Neural progenitor cell (in vitro differentiated cells): ENCODE results near the gene COPS3. TPM values are rescaled to one million over a fixed set of nuclear protein-coding genes. Genes with fewer than 3 reads are reported as not detected.
A peak's percentile ranks its signal among the peaks of the same experiment; 100 is the strongest.
"Not testable (repeated sequence)": the region's sequence is repeated elsewhere in the genome, so short reads cannot be mapped to it uniquely, and the experiment has no call there.

Experiments
- DNase-seq: peaks from one replicate; pipeline ENCODE4 v3.0.0-alpha.2; 2016; ENCODE audit warnings: low spot score
- H2AFZ ChIP-seq: fragments of 200-600 bp; sonication (generic); replicated peaks from 2 replicates; pipeline ENCODE4 v1.6.1; 2016; ENCODE audit warnings: antibody characterized with exemption
- H3F3A ChIP-seq: fragments of 200-600 bp; sonication (generic); 2 replicates; pipeline ENCODE4 v1.6.1; 2016; ENCODE audit warnings: antibody characterized with exemption, low read depth
- H3K27ac ChIP-seq: fragments of 200-600 bp; sonication (generic); 2 replicates; pipeline ENCODE4 v1.5.1; 2016; ENCODE audit warnings: mild to moderate bottlenecking
- H3K27me3 ChIP-seq: fragments of 200-600 bp; sonication (generic); 2 replicates; pipeline ENCODE4 v1.6.1; 2016; ENCODE audit warnings: mild to moderate bottlenecking, moderate library complexity
- H3K36me3 ChIP-seq: fragments of 200-600 bp; sonication (generic); 2 replicates; pipeline ENCODE4 v1.5.1; 2016
- H3K4me1 ChIP-seq: fragments of 200-600 bp; sonication (generic); 2 replicates; pipeline ENCODE4 v1.6.1; 2016; ENCODE audit warnings: mixed run types
- H3K4me2 ChIP-seq: fragments of 200-600 bp; sonication (generic); 2 replicates; pipeline ENCODE4 v1.6.1; 2016
- H3K4me3 ChIP-seq: fragments of 200-600 bp; sonication (generic); 2 replicates; pipeline ENCODE4 v1.5.1; 2016
- H3K79me2 ChIP-seq: fragments of 200-600 bp; sonication (generic); 2 replicates; pipeline ENCODE4 v1.6.1; 2016; ENCODE audit warnings: low read depth
- H3K9ac ChIP-seq: fragments of 200-600 bp; sonication (generic); 2 replicates; pipeline ENCODE4 v1.6.1; 2016
- H3K9me3 ChIP-seq: fragments of 200-600 bp; sonication (generic); 2 replicates; pipeline ENCODE4 v1.5.1; 2016; ENCODE audit warnings: low read depth
- H4K20me1 ChIP-seq: fragments of 200-600 bp; sonication (generic); 2 replicates; pipeline ENCODE4 v1.6.1; 2016; ENCODE audit warnings: low read depth
- H3K27ac Mint-ChIP-seq: 3 replicates; pipeline ENCODE4 v1.8.0; 2021; ENCODE audit warnings: mixed read lengths
- H3K27me3 Mint-ChIP-seq: 2 replicates; pipeline ENCODE4 v1.8.0; 2022; ENCODE audit warnings: low read depth, mild to moderate bottlenecking, inconsistent platforms, moderate library complexity, mixed read lengths; ENCODE audit not compliant: insufficient read depth
- H3K36me3 Mint-ChIP-seq: 3 replicates; pipeline ENCODE4 v1.8.0; 2021; ENCODE audit warnings: mixed read lengths
- H3K4me1 Mint-ChIP-seq: 3 replicates; pipeline ENCODE4 v1.8.0; 2021; ENCODE audit warnings: mixed read lengths
- H3K4me3 Mint-ChIP-seq: 3 replicates; pipeline ENCODE4 v1.8.0; 2021; ENCODE audit warnings: mild to moderate bottlenecking, moderate library complexity, mixed read lengths
- H3K9me3 Mint-ChIP-seq: 3 replicates; pipeline ENCODE4 v1.8.0; 2020; ENCODE audit warnings: mixed read lengths
- EZH2 ChIP-seq: fragments of 200-600 bp; sonication (generic); IDR thresholded peaks from 2 replicates; pipeline ENCODE4 v1.6.1; 2017; ENCODE audit warnings: antibody characterized with exemption, mild to moderate bottlenecking, moderate library complexity
- EZH2phosphoT487 ChIP-seq: fragments of 200-600 bp; sonication (generic); IDR thresholded peaks from 2 replicates; pipeline ENCODE4 v1.6.1; 2017; ENCODE audit warnings: antibody characterized with exemption
- total RNA-seq: library from RNA; depleted of rRNA; stranded (reverse); fragments of >200 nt; gene quantifications from 2 replicates; pipeline ENCODE4 v1.2.3, GENCODE V29; 2015; ENCODE audit warnings: low replicate concordance
- TF ChIP-seq, protein P1 (sequence below): fragments of 200-600 bp; sonication (generic); IDR thresholded peaks from 2 replicates; pipeline ENCODE4 v1.5.1; 2017; ENCODE audit warnings: antibody characterized with exemption, mild to moderate bottlenecking

The COPS3 gene
- total RNA-seq, 1 donor from 2014 or later = 113 TPM

DNA sequence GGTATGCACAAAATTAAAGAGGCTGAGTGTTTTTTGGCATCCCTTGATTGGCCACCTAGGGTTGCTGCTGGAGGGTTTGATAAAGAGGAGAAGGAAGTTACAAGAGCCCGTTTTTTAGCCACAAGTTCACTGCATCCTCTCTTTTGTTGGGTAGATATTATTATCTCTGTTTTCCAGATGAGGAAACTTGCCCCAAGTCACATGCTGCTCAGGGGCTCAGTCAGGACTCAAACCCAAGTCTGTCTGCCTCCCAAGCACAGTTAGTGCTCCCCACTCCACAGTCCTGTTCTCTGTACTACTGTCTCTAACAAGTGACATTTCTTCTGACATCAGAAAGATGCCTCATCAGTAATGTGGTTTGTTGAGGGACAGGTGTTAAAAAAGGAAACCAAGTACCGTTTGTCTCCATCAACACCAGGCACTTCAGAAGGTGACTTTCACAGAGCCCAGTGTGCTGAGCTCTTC is 23.5 kb upstream of the COPS3 start:
- Mint-ChIP-seq H3K27me3 (peaks cover 18% of the 10 kb centered on the region), H3K9me3 (no peaks in the 10 kb centered on the region), H3K27ac (no peak overlapping the region), H3K36me3 (peaks cover 10% of the 10 kb centered on the region), H3K4me1 (peaks cover 24% of the 10 kb centered on the region), H3K4me3 (peak overlapping the region; percentile 86)
- Histone ChIP-seq H3K36me3 (no peaks in the 10 kb centered on the region), H3K4me3 (no peak overlapping the region), H3K79me2 (no peaks in the 10 kb centered on the region), H3K27ac (no peak overlapping the region), H3K9me3 (no peaks in the 10 kb centered on the region), H3K9ac (no peak overlapping the region), H3K4me2 (no peak overlapping the region), H3F3A (peaks cover 39% of the 10 kb centered on the region), H3K27me3 (peaks cover 20% of the 10 kb centered on the region), H2AFZ (no peak overlapping the region), H4K20me1 (no peaks in the 10 kb centered on the region), H3K4me1 (no peaks in the 10 kb centered on the region)
- no peak for TF ChIP-seq EZH2
- TF ChIP-seq, protein P1, sequence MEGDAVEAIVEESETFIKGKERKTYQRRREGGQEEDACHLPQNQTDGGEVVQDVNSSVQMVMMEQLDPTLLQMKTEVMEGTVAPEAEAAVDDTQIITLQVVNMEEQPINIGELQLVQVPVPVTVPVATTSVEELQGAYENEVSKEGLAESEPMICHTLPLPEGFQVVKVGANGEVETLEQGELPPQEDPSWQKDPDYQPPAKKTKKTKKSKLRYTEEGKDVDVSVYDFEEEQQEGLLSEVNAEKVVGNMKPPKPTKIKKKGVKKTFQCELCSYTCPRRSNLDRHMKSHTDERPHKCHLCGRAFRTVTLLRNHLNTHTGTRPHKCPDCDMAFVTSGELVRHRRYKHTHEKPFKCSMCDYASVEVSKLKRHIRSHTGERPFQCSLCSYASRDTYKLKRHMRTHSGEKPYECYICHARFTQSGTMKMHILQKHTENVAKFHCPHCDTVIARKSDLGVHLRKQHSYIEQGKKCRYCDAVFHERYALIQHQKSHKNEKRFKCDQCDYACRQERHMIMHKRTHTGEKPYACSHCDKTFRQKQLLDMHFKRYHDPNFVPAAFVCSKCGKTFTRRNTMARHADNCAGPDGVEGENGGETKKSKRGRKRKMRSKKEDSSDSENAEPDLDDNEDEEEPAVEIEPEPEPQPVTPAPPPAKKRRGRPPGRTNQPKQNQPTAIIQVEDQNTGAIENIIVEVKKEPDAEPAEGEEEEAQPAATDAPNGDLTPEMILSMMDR = no peak
- TF ChIP-seq EZH2phosphoT487 = no peak
- no peak for DNase-seq

DNA sequence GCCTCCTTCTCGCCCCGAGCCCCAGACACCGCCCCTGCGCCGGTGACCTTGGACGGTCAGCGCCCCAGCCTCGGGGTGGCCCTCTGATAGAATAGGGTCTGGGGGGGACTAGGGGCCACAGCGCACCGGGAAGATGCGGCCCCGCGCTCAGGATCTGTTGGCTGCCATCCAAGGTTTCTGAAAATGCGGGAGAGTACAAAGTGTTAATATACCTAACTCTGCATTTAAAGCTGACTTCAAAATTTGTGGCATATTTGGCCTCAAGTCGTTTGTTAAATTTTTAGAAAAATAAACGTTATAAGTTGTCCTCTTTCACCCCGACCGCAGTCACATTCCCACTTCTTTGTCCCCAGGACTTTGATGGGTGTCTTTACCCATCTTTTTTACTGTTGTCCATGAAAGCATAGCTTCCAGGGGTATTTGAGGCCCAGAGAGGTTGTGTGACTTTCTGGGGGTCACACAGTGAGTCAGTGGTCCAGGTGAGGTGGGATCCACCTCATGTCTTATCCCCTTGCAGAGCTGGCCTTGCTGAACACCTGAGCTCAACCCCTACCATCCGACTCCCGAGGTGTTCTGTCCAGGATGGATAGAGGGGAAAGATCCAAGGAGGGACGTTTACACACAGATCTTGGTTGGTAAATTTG is 22.9 kb upstream of the COPS3 start:
- H3K27me3 Mint-ChIP-seq = peaks cover 18% of the 10 kb centered on the region
- Histone ChIP-seq H3K79me2 (no peaks in the 10 kb centered on the region), H4K20me1 (no peaks in the 10 kb centered on the region), H3K4me3 (peak overlapping the region; percentile 55), H3K27me3 (peaks cover 20% of the 10 kb centered on the region), H3K36me3 (no peaks in the 10 kb centered on the region), H3K9ac (no peak overlapping the region), H3F3A (peaks cover 39% of the 10 kb centered on the region), H3K27ac (no peak overlapping the region), H2AFZ (peak overlapping the region; percentile 74), H3K9me3 (no peaks in the 10 kb centered on the region), H3K4me2 (peak overlapping the region; percentile 90), H3K4me1 (no peaks in the 10 kb centered on the region)
- no peak overlapping the region for H3K27ac Mint-ChIP-seq
- TF ChIP-seq EZH2 (peak; percentile 65), EZH2phosphoT487 (peak; percentile 42)
- TF ChIP-seq, protein P1 = no peak
- peak overlapping the region; percentile 86 for H3K4me3 Mint-ChIP-seq
- H3K4me1 Mint-ChIP-seq = peaks cover 24% of the 10 kb centered on the region
- no peaks in the 10 kb centered on the region for H3K9me3 Mint-ChIP-seq
- no peak for DNase-seq
- H3K36me3 Mint-ChIP-seq = peaks cover 7% of the 10 kb centered on the region

DNA sequence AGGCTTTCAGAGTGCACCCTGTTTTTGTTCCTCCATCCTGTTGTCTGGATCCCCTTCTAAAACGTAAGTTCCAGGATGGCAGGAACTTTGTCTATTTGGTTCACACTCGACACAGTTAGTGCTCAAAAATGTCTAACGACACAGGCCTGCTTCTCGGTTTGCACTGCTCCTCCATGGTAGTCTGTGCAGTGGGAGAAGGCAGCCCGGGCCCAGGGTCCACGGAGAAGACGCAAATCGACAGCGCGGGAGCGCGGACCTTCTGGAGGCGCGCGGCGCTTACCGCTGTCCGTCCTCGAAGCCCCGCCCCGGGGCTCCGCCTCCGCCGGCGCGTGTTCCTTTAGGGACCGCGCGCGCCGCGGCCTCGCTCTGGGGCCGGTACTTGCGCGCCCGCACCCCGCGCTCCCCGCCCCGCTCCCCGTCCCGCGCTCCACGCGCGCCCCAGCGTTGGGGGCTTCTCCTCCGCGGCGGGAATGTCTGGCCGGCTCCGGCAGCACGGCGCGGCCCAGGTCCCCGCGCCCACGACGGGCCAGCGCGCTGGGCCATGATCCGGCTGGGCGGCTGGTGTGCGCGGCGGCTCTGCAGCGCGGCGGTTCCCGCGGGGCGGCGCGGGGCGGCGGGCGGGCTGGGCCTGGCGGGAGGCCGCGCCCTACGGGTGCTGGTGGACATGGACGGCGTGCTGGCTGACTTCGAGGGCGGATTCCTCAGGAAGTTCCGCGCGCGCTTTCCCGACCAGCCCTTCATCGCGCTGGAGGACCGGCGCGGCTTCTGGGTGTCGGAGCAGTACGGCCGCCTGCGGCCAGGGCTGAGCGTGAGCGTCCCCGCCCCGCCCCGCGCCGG is 22.2 kb upstream of the COPS3 start, which contains the start of gene NT5M:
TSS of gene NT5M (plus strand) at position 364 of the 837 bp plus-strand sequence. CDS start at position 542, 178 bp downstream.
- H3K36me3 Mint-ChIP-seq = peaks cover 2% of the 10 kb centered on the region
- Histone ChIP-seq H3K4me2 (peak within 1 kb of the TSS; percentile 90), H3K4me3 (peak within 1 kb of the TSS; percentile 55), H3K36me3 (no peaks in the 10 kb centered on the region), H3K27ac (no peak within 1 kb of the TSS), H4K20me1 (no peaks in the 10 kb centered on the region), H3F3A (peaks cover 39% of the 10 kb centered on the region), H3K79me2 (no peaks in the 10 kb centered on the region), H3K9me3 (no peaks in the 10 kb centered on the region), H3K9ac (no peak within 1 kb of the TSS), H3K27me3 (peaks cover 20% of the 10 kb centered on the region), H3K4me1 (no peaks in the 10 kb centered on the region), H2AFZ (peak within 1 kb of the TSS; percentile 74)
- peaks cover 24% of the 10 kb centered on the region for H3K4me1 Mint-ChIP-seq
- no peak within 1 kb of the TSS for H3K27ac Mint-ChIP-seq
- H3K4me3 Mint-ChIP-seq = peak within 1 kb of the TSS; percentile 92
- H3K9me3 Mint-ChIP-seq = no peaks in the 10 kb centered on the region
- TF ChIP-seq EZH2phosphoT487 (no peak), EZH2 (no peak)
- TF ChIP-seq, protein P1 = no peak
- peak; percentile 92 for DNase-seq
- H3K27me3 Mint-ChIP-seq = peaks cover 18% of the 10 kb centered on the region

DNA sequence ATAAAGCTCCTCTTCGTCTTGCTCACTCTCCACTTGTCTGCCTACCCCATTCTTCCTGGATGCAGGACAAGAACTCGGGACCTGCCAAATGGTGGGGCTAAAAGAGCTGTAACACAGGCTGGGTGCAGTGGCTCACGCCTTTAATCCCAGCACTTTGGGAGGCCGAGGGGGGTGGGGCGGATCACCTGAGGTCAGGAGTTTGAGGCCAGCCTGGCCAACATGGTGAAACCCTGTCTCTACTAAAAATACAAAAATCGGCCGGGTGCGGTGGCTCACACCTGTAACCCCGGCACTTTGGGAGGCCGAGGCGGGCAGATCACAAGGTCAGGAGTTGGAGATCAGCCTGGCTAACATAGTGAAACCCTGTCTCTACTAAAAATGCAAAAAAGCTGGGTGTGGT is 20.6 kb upstream of the COPS3 start:
- Histone ChIP-seq H3K27me3 (peaks cover 20% of the 10 kb centered on the region), H3F3A (peaks cover 39% of the 10 kb centered on the region), H3K4me3 (peak overlapping the region; percentile 63), H3K4me2 (peak overlapping the region; percentile 79)
- H3K9me3 ChIP-seq, DNase-seq, H3K79me2 ChIP-seq, H3K36me3 ChIP-seq, H2AFZ ChIP-seq, H3K4me1 ChIP-seq, H3K9me3 Mint-ChIP-seq, H3K9ac ChIP-seq, H3K27ac Mint-ChIP-seq, H3K27ac ChIP-seq, H4K20me1 ChIP-seq, H3K36me3 Mint-ChIP-seq: not testable (repeated sequence)
- Mint-ChIP-seq H3K4me1 (peaks cover 24% of the 10 kb centered on the region), H3K27me3 (peaks cover 17% of the 10 kb centered on the region), H3K4me3 (peak overlapping the region; percentile 92)
